SK-N-SH treated with all-trans-retinoic acid at 6 μM for 48 hours (cell line): ENCODE measurements around the gene DCPS.
A peak's percentile ranks its signal among the peaks of the same experiment; 100 is the strongest.

ENCODE experiments used
- ATAC-seq: fragments of 200-7000 bp; cut with Tn5 transposase; 3 replicates; pipeline ENCODE4 v1.9.1; 2020; ENCODE audit warnings: mild to moderate bottlenecking, moderate library complexity
- ARNTL ChIP-seq: fragments of 450-650 bp; formaldehyde crosslinking; IDR thresholded peaks from 2 replicates; pipeline ENCODE4 v1.5.0; 2020; ENCODE audit warnings: low read depth, mild to moderate bottlenecking, moderate library complexity, borderline replicate concordance
- BACH2 ChIP-seq: fragments of 250-450 bp; sonication (Bioruptor Pico); IDR thresholded peaks from 2 replicates; pipeline ENCODE4 v1.9.0; 2021; ENCODE audit warnings: mild to moderate bottlenecking, borderline replicate concordance
- CREB5 ChIP-seq: fragments of 250-450 bp; sonication (Bioruptor Pico); IDR thresholded peaks from 2 replicates; pipeline ENCODE4 v1.5.1; 2020; ENCODE audit warnings: low read depth, mild to moderate bottlenecking, moderate library complexity
- CSDC2 ChIP-seq: fragments of 250-450 bp; sonication (Bioruptor Pico); IDR thresholded peaks from 2 replicates; pipeline ENCODE4 v1.5.0; 2020; ENCODE audit warnings: mild to moderate bottlenecking, moderate library complexity
- CSRNP3 ChIP-seq: fragments of 250-450 bp; sonication (Bioruptor Pico); IDR thresholded peaks from 2 replicates; pipeline ENCODE4 v1.5.1; 2021; ENCODE audit warnings: mild to moderate bottlenecking, moderate library complexity
- ESRRG ChIP-seq: fragments of 250-450 bp; sonication (Bioruptor Pico); IDR thresholded peaks from 2 replicates; pipeline ENCODE4 v1.6.1; 2021; ENCODE audit warnings: mild to moderate bottlenecking
- GLIS3 ChIP-seq: fragments of 250-450 bp; sonication (Bioruptor Pico); IDR thresholded peaks from 2 replicates; pipeline ENCODE4 v1.5.0; 2020; ENCODE audit warnings: mild to moderate bottlenecking, moderate library complexity
- ISL1 ChIP-seq: fragments of 250-450 bp; sonication (Bioruptor Pico); IDR thresholded peaks from 2 replicates; pipeline ENCODE4 v2.1.2; 2022; ENCODE audit warnings: mild to moderate bottlenecking, moderate library complexity
- OSR1 ChIP-seq: fragments of 250-450 bp; sonication (Bioruptor Pico); IDR thresholded peaks from 2 replicates; pipeline ENCODE4 v1.8.0; 2022; ENCODE audit warnings: moderate library complexity, mild to moderate bottlenecking, inconsistent platforms
- PPARA ChIP-seq: fragments of 250-450 bp; sonication (Bioruptor Pico); IDR thresholded peaks from 2 replicates; pipeline ENCODE4 v1.5.0; 2020; ENCODE audit warnings: mild to moderate bottlenecking, borderline replicate concordance
- RARB ChIP-seq: fragments of 250-450 bp; sonication (Bioruptor Pico); IDR thresholded peaks from 2 replicates; pipeline ENCODE4 v1.8.0; 2021; ENCODE audit warnings: mild to moderate bottlenecking, moderate library complexity
- SNAI2 ChIP-seq: fragments of 250-450 bp; sonication (Bioruptor Pico); IDR thresholded peaks from 2 replicates; pipeline ENCODE4 v1.5.0; 2020; ENCODE audit warnings: mild to moderate bottlenecking, moderate library complexity
- TCF4 ChIP-seq: fragments of 250-450 bp; sonication (Bioruptor Pico); IDR thresholded peaks from 2 replicates; pipeline ENCODE4 v1.8.0; 2021; ENCODE audit warnings: mild to moderate bottlenecking, moderate library complexity, borderline replicate concordance
- TOX ChIP-seq: fragments of 250-450 bp; sonication (Bioruptor Pico); IDR thresholded peaks from 2 replicates; pipeline ENCODE4 v1.8.0; 2021; ENCODE audit warnings: mild to moderate bottlenecking, moderate library complexity, borderline replicate concordance
- ZFP3 ChIP-seq: fragments of 250-450 bp; sonication (Bioruptor Pico); IDR thresholded peaks from 2 replicates; pipeline ENCODE4 v1.5.0; 2020; ENCODE audit warnings: mild to moderate bottlenecking, moderate library complexity
- ZFP30 ChIP-seq: fragments of 450-650 bp; formaldehyde crosslinking; IDR thresholded peaks from 2 replicates; pipeline ENCODE4 v1.5.0; 2022; ENCODE audit warnings: mild to moderate bottlenecking, moderate library complexity
- ZNF565 ChIP-seq: fragments of 450-650 bp; formaldehyde crosslinking; conservative IDR thresholded peaks from 2 replicates; pipeline ENCODE4 v1.5.0; 2020; ENCODE audit warnings: low read depth, mild to moderate bottlenecking, moderate library complexity
- ZNF70 ChIP-seq: fragments of 450-650 bp; formaldehyde crosslinking; IDR thresholded peaks from 2 replicates; pipeline ENCODE4 v1.5.0; 2020; ENCODE audit warnings: mild to moderate bottlenecking, moderate library complexity
- ZNF8 ChIP-seq: fragments of 450-650 bp; formaldehyde crosslinking; IDR thresholded peaks from 2 replicates; pipeline ENCODE4 v1.5.0; 2020; ENCODE audit warnings: mild to moderate bottlenecking, moderate library complexity
- TF ChIP-seq, protein P1 (sequence below): fragments of 250-450 bp; sonication (Bioruptor Pico); IDR thresholded peaks from 2 replicates; pipeline ENCODE4 v1.5.0; 2020; ENCODE audit warnings: mild to moderate bottlenecking, moderate library complexity
- TF ChIP-seq, protein P2 (sequence below): fragments of 250-450 bp; sonication (Bioruptor Pico); IDR thresholded peaks from 2 replicates; pipeline ENCODE4 v1.8.0; 2021; ENCODE audit warnings: low read depth, mild to moderate bottlenecking, moderate library complexity, borderline replicate concordance

Gene DCPS

GRCh38 chr11:126317432-126317755 lies 13.5 kb downstream of the DCPS start:
- ATAC-seq, result peak; percentile 19; the same call in 2 of the 3 replicates
- no peak for TF ChIP-seq CSRNP3 (CRISPR knock-in tag)
- no peak for TF ChIP-seq TOX (CRISPR knock-in tag)
- no peak for TF ChIP-seq RARB
- no peak for TF ChIP-seq OSR1 (CRISPR knock-in tag)
- TF ChIP-seq ZNF565 (CRISPR knock-in tag), result no peak
- TF ChIP-seq, protein P1, sequence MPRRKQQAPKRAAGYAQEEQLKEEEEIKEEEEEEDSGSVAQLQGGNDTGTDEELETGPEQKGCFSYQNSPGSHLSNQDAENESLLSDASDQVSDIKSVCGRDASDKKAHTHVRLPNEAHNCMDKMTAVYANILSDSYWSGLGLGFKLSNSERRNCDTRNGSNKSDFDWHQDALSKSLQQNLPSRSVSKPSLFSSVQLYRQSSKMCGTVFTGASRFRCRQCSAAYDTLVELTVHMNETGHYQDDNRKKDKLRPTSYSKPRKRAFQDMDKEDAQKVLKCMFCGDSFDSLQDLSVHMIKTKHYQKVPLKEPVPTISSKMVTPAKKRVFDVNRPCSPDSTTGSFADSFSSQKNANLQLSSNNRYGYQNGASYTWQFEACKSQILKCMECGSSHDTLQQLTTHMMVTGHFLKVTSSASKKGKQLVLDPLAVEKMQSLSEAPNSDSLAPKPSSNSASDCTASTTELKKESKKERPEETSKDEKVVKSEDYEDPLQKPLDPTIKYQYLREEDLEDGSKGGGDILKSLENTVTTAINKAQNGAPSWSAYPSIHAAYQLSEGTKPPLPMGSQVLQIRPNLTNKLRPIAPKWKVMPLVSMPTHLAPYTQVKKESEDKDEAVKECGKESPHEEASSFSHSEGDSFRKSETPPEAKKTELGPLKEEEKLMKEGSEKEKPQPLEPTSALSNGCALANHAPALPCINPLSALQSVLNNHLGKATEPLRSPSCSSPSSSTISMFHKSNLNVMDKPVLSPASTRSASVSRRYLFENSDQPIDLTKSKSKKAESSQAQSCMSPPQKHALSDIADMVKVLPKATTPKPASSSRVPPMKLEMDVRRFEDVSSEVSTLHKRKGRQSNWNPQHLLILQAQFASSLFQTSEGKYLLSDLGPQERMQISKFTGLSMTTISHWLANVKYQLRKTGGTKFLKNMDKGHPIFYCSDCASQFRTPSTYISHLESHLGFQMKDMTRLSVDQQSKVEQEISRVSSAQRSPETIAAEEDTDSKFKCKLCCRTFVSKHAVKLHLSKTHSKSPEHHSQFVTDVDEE, result no peak
- TF ChIP-seq ZFP30 (CRISPR knock-in tag), result no peak
- no peak for TF ChIP-seq GLIS3 (CRISPR knock-in tag)
- TF ChIP-seq BACH2 (CRISPR knock-in tag), result no peak

GRCh38 chr11:126317756-126318573 lies 14.1 kb downstream of the DCPS start:
- TF ChIP-seq OSR1 (CRISPR knock-in tag) (no peak), ZFP30 (CRISPR knock-in tag) (no peak), BACH2 (CRISPR knock-in tag) (no peak), ZNF565 (CRISPR knock-in tag) (no peak), GLIS3 (CRISPR knock-in tag) (no peak), ZNF8 (CRISPR knock-in tag) (no peak), CSDC2 (CRISPR knock-in tag) (no peak)
- ATAC-seq, result peak; percentile 88

DNA sequence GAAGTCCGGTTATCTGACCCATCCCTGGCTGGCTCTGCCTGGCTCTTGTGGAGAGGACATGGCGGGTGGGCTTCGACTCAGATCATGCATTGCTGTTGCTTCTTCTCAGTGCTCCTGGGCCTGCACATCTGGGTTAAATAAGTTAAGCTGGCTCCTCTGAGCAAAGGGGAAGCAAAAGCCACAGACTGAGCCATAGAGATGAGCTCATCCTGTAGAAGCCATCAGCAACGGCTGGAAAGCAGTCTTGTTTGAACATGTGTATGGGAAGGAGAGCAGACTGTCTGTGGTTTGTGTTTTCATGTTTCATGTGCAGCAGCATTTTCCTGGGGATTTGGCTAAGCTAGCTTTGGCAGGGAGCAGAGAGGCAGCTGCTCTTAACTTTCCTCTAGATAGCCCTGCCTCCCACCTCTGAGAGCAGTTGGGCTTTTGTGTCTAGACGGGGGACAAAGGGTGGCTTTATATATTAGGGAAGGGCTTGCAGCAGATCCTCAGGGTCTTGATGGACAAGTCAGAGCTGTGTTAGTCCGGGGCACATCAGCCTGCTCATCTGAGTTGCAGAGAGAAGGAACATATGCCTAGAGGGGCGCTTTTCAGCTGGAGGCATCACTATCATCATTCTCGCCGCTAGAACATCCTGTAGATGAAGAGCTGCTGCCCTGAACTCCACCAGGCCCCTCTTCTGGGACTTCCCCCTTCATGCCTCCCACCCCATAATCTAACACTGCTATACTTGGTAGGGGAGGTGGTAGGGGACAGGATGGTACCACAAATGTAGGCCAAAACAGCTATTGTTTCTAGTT lies 14.9 kb downstream of the DCPS start:
- ATAC-seq, result peak; percentile 90
- TF ChIP-seq ZNF565 (CRISPR knock-in tag), result no peak
- TF ChIP-seq, all 23 proteins: peak for 0

GRCh38 chr11:126319374-126319740 lies 15.5 kb downstream of the DCPS start:
- no peak for ATAC-seq
- no peak for TF ChIP-seq ZNF70 (CRISPR knock-in tag)
- no peak for TF ChIP-seq PPARA (CRISPR knock-in tag)
- TF ChIP-seq, protein P1, result no peak
- TF ChIP-seq ARNTL, result no peak
- TF ChIP-seq ISL1, result no peak
- no peak for TF ChIP-seq SNAI2 (CRISPR knock-in tag)
- no peak for TF ChIP-seq CREB5 (CRISPR knock-in tag)
- no peak for TF ChIP-seq CSDC2 (CRISPR knock-in tag)
- no peak for TF ChIP-seq TCF4
- no peak for TF ChIP-seq ZFP3 (CRISPR knock-in tag)
- no peak for TF ChIP-seq ZNF8 (CRISPR knock-in tag)
- no peak for TF ChIP-seq TOX (CRISPR knock-in tag)
- TF ChIP-seq OSR1 (CRISPR knock-in tag), result no peak
- TF ChIP-seq CSRNP3 (CRISPR knock-in tag), result no peak
- no peak for TF ChIP-seq ESRRG (CRISPR knock-in tag)
- TF ChIP-seq, protein P2, sequence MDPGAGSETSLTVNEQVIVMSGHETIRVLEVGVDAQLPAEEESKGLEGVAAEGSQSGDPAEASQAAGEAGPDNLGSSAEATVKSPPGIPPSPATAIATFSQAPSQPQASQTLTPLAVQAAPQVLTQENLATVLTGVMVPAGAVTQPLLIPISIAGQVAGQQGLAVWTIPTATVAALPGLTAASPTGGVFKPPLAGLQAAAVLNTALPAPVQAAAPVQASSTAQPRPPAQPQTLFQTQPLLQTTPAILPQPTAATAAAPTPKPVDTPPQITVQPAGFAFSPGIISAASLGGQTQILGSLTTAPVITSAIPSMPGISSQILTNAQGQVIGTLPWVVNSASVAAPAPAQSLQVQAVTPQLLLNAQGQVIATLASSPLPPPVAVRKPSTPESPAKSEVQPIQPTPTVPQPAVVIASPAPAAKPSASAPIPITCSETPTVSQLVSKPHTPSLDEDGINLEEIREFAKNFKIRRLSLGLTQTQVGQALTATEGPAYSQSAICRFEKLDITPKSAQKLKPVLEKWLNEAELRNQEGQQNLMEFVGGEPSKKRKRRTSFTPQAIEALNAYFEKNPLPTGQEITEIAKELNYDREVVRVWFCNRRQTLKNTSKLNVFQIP (CRISPR knock-in tag), result no peak
- no peak for TF ChIP-seq BACH2 (CRISPR knock-in tag)
